Mammary epithelial cell (primary cell): Measurements from ENCODE around the gene HBD.

ENCODE experiments used
- EZH2 ChIP-seq: IDR thresholded peaks from 2 replicates; pipeline ENCODE4 v1.6.1; 2012; ENCODE audit warnings: low read length, inconsistent platforms, borderline replicate concordance
- TF ChIP-seq, protein P1 (sequence below), 2 donors: IDR thresholded peaks in 1 of 2; conservative IDR thresholded peaks in 1 of 2; 2 replicates each; pipeline ENCODE4 v1.5.1; 2011 to 2012; ENCODE audit warnings: inconsistent platforms in 2 of 2, low read length in 2 of 2, mild to moderate bottlenecking in 2 of 2, control low read depth in 1 of 2, low read depth in 1 of 2; ENCODE audit not compliant: insufficient read depth in 1 of 2; ENCODE audit errors: extremely low read depth in 1 of 2

GRCh38 chr11:5280582-5281102, 46.4 kb upstream of the HBD start:
- TF ChIP-seq, protein P1, sequence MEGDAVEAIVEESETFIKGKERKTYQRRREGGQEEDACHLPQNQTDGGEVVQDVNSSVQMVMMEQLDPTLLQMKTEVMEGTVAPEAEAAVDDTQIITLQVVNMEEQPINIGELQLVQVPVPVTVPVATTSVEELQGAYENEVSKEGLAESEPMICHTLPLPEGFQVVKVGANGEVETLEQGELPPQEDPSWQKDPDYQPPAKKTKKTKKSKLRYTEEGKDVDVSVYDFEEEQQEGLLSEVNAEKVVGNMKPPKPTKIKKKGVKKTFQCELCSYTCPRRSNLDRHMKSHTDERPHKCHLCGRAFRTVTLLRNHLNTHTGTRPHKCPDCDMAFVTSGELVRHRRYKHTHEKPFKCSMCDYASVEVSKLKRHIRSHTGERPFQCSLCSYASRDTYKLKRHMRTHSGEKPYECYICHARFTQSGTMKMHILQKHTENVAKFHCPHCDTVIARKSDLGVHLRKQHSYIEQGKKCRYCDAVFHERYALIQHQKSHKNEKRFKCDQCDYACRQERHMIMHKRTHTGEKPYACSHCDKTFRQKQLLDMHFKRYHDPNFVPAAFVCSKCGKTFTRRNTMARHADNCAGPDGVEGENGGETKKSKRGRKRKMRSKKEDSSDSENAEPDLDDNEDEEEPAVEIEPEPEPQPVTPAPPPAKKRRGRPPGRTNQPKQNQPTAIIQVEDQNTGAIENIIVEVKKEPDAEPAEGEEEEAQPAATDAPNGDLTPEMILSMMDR (conservative IDR thresholded peaks at IDR 0.05 in 1 of 2, IDR thresholded peaks at IDR 0.05 in 1 of 2; ENCODE audit: extremely low read depth in 1 of 2, insufficient read depth in 1 of 2, low read depth in 1 of 2, low read length in 2 of 2) = no peak
- TF ChIP-seq EZH2 = no peak
